ENCODE measurements around the gene IGF2BP2.

Gene IGF2BP2

GRCh38 chr3:185830018-185830797, 5.4 kb upstream of the IGF2BP2 start:
- DNase-seq (ENCODE audit: low read depth in 1 of 2, low spot score in 1 of 2), result no peak
- Histone ChIP-seq H3K27ac (replicated peaks) (no peak overlapping the region), H3K4me3 (replicated peaks; ENCODE audit: insufficient read depth, low read length) (no peak overlapping the region), H3K27me3 (ENCODE audit: insufficient read depth, poor library complexity, severe bottlenecking) (peaks cover 54% of the 10 kb centered on the region)
- TF ChIP-seq CTCF (IDR thresholded peaks at IDR 0.05; ENCODE audit: insufficient read depth, low read length), result no peak
- TF ChIP-seq POLR2AphosphoS5 (IDR thresholded peaks at IDR 0.05; ENCODE audit: low read depth), result no peak
- TF ChIP-seq GABPA (IDR thresholded peaks at IDR 0.05; ENCODE audit: low read depth), result no peak
- TF ChIP-seq SPI1 (IDR thresholded peaks at IDR 0.05; ENCODE audit: borderline replicate concordance, low read depth), result no peak
- TF ChIP-seq REST (IDR thresholded peaks at IDR 0.05; ENCODE audit: insufficient replicate concordance, low read depth), result no peak

- no peak overlapping the region for H3K4me3 ChIP-seq (replicated peaks; ENCODE audit: insufficient read depth, low read length)
- TF ChIP-seq GABPA (IDR thresholded peaks at IDR 0.05; ENCODE audit: low read depth) (no peak), POLR2AphosphoS5 (IDR thresholded peaks at IDR 0.05; ENCODE audit: low read depth) (no peak), SPI1 (IDR thresholded peaks at IDR 0.05; ENCODE audit: borderline replicate concordance, low read depth) (no peak), REST (IDR thresholded peaks at IDR 0.05; ENCODE audit: insufficient replicate concordance, low read depth) (no peak), CTCF (IDR thresholded peaks at IDR 0.05; ENCODE audit: insufficient read depth, low read length) (no peak)
- H3K27me3 ChIP-seq (ENCODE audit: insufficient read depth, poor library complexity, severe bottlenecking), result peaks cover 55% of the 10 kb centered on the region
- no peak overlapping the region for H3K27ac ChIP-seq (replicated peaks)
- no peak for DNase-seq (ENCODE audit: low read depth in 1 of 2, low spot score in 1 of 2)
Observed at GRCh38 chr3:185828755-185829154, 3.9 kb upstream of the IGF2BP2 start.

DNA sequence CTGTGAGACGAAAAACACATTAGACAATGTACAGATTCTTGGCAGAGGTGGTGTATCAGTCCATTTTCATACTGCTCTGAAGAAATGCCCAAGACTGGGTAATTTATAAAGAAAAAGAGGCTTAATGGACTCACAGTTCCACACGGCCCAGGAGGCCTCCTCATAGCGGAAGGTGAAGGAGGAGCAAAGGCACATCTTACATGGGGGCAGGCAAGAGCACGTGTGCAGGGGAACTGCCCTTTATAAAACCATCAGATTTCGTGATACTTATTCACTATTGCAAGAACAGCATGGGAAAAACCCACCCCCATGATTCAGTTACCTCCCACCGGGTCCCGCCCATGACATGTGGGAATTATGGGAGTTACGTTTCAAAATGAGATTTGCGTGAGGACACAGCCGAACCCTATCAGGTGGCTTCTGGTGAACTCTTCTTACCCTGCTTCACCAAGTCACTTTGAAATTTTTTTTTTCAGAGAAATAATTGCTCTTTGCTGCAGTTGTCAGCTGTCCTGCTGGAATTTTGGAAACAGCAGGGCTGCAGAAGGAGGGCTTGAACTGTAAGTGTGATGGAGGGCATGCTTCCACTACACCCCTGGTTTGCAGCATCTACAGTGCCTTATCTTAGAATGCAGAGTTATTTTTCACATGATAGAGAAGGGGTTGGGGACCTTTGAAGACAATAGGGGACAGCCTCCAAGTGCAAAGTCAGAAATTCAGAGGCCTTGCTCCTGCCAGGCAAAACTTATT, 2.9 kb upstream of the IGF2BP2 start:
- Histone ChIP-seq H3K27me3 (ENCODE audit: insufficient read depth, poor library complexity, severe bottlenecking) (peaks cover 63% of the 10 kb centered on the region), H3K4me3 (replicated peaks; ENCODE audit: insufficient read depth, low read length) (no peak overlapping the region), H3K27ac (replicated peaks) (no peak overlapping the region)
- no peak for DNase-seq (ENCODE audit: low read depth in 1 of 2, low spot score in 1 of 2)
- TF ChIP-seq POLR2AphosphoS5 (IDR thresholded peaks at IDR 0.05; ENCODE audit: low read depth) (no peak), REST (IDR thresholded peaks at IDR 0.05; ENCODE audit: insufficient replicate concordance, low read depth) (no peak), CTCF (IDR thresholded peaks at IDR 0.05; ENCODE audit: insufficient read depth, low read length) (no peak), SPI1 (IDR thresholded peaks at IDR 0.05; ENCODE audit: borderline replicate concordance, low read depth) (no peak), GABPA (IDR thresholded peaks at IDR 0.05; ENCODE audit: low read depth) (no peak)

Measured in HL-60 (cell line).